Suprapubic skin (tissue), 3 donors: ENCODE measurements around the gene SYNE1.

Experiments used
- CTCF ChIP-seq, 2 donors: fragments of 200-600 bp in 1 of 2; fragments of 450-650 bp in 1 of 2; sonication (generic) in 1 of 2; IDR thresholded peaks; one replicate each; pipeline ENCODE4 v1.5.1; 2016 to 2019; ENCODE audit warnings: antibody characterized with exemption in 2 of 2, mild to moderate bottlenecking in 1 of 2, moderate library complexity in 1 of 2
- POLR2AphosphoS5 ChIP-seq, 3 donors: sonication (generic); formaldehyde crosslinking; IDR thresholded peaks; one replicate each; pipeline ENCODE4 v1.6.1; 2017; ENCODE audit warnings: antibody characterized with exemption in 3 of 3

- TF ChIP-seq CTCF (IDR thresholded peaks at IDR 0.05): no peak
- TF ChIP-seq POLR2AphosphoS5 (IDR thresholded peaks at IDR 0.05): no peak
Measured at GRCh38 chr6:152123076-152123475, 514.1 kb downstream of the SYNE1 start.
